8988T (cell line): ENCODE data around the gene TMEM191B.
"Not testable (repeated sequence)": the region's sequence is repeated elsewhere in the genome, so short reads cannot be mapped to it uniquely, and the experiment has no call there.

Source experiments
- DNase-seq: peaks from one replicate; pipeline ENCODE4 v3.0.0; 2011

TMEM191B gene

GRCh38 chr22:18527752-18528596, at the start of gene TMEM191B:
Gene TMEM191B (plus strand): TSS chr22:18527802. CDS start chr22:18527981, 179 bp downstream.
- not testable (repeated sequence) for DNase-seq

GRCh38 chr22:18496227-18496626, 31.4 kb upstream of the TMEM191B start:
- not testable (repeated sequence) for DNase-seq

- not testable (repeated sequence) for DNase-seq
These were observed 16.3 kb upstream of the TMEM191B start for GRCh38 chr22:18511327-18511726.

GRCh38 chr22:18512378-18512777, 15.2 kb upstream of the TMEM191B start:
- DNase-seq: not testable (repeated sequence)

- not testable (repeated sequence) for DNase-seq
These were observed 14.1 kb upstream of the TMEM191B start for GRCh38 chr22:18513454-18513853.

GRCh38 chr22:18518061-18518460, 9.5 kb upstream of the TMEM191B start, which contains the start of gene GGTLC3:
Gene GGTLC3 (minus strand): TSS chr22:18518161. CDS start chr22:18517897, 264 bp downstream.
- not testable (repeated sequence) for DNase-seq

- not testable (repeated sequence) for DNase-seq
These were observed 4.8 kb upstream of the TMEM191B start for GRCh38 chr22:18522762-18523161.

GRCh38 chr22:18523328-18523727, 4.3 kb upstream of the TMEM191B start:
- DNase-seq: not testable (repeated sequence)

GRCh38 chr22:18528597-18529415, 1.2 kb downstream of the TMEM191B start:
- DNase-seq: not testable (repeated sequence)

GRCh38 chr22:18529416-18530145, 2.0 kb downstream of the TMEM191B start:
- DNase-seq: not testable (repeated sequence)

- not testable (repeated sequence) for DNase-seq
These were observed 6.0 kb downstream of the TMEM191B start for GRCh38 chr22:18533633-18534032.

GRCh38 chr22:18534315-18534714, 6.7 kb downstream of the TMEM191B start:
- not testable (repeated sequence) for DNase-seq

GRCh38 chr22:18539994-18540393, 12.4 kb downstream of the TMEM191B start:
- not testable (repeated sequence) for DNase-seq

GRCh38 chr22:18543400-18543799, 15.8 kb downstream of the TMEM191B start:
- DNase-seq: not testable (repeated sequence)

- DNase-seq: not testable (repeated sequence)
These were observed 17.0 kb downstream of the TMEM191B start for GRCh38 chr22:18544615-18545014.

GRCh38 chr22:18549458-18550179, 22.0 kb downstream of the TMEM191B start:
- DNase-seq: not testable (repeated sequence)

GRCh38 chr22:18551046-18551445, 23.4 kb downstream of the TMEM191B start:
- DNase-seq: not testable (repeated sequence)

GRCh38 chr22:18552839-18553597, 25.4 kb downstream of the TMEM191B start:
- DNase-seq: not testable (repeated sequence)

- DNase-seq: not testable (repeated sequence)
These were observed 27.0 kb downstream of the TMEM191B start for GRCh38 chr22:18554280-18555256.

GRCh38 chr22:18558516-18558915, 30.9 kb downstream of the TMEM191B start:
- DNase-seq: not testable (repeated sequence)
